WTC11 (cell line): ENCODE data around the gene SPTAN1.

ENCODE experiments used
- CREM ChIP-seq: sonication (generic); formaldehyde crosslinking; IDR thresholded peaks from 2 replicates; pipeline ENCODE4 v1.8.1; 2022; ENCODE audit warnings: mild to moderate bottlenecking, missing genetic modification reagents, moderate library complexity
- NR3C1 ChIP-seq: sonication (generic); formaldehyde crosslinking; conservative IDR thresholded peaks from 2 replicates; pipeline ENCODE4 v1.8.1; 2023; ENCODE audit warnings: low read depth, mild to moderate bottlenecking, missing genetic modification reagents
- TF ChIP-seq, protein P1 (sequence below): fragments of 200-600 bp; IDR thresholded peaks from 2 replicates; pipeline ENCODE4 v1.8.0; 2022; ENCODE audit warnings: antibody characterized with exemption

DNA sequence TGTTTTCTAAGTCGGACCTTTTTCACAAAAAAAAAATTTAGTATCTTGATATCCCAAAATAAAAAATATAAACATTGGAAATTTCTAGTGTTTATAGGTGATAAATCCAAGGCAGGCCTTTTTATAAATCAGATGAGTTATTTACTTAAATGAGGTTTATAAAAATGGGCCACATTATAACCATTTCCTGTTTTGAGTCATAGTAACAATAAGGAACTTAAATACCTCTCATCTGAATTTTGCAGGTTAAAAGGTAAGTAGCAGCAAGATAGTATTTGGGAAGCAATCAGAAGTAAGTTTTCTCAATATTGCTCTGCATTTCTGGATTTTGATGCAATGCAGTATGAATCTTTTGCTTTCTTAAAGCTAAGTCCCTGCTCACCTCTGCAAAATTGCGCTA is 3.9 kb downstream of the SPTAN1 start:
- TF ChIP-seq, protein P1, sequence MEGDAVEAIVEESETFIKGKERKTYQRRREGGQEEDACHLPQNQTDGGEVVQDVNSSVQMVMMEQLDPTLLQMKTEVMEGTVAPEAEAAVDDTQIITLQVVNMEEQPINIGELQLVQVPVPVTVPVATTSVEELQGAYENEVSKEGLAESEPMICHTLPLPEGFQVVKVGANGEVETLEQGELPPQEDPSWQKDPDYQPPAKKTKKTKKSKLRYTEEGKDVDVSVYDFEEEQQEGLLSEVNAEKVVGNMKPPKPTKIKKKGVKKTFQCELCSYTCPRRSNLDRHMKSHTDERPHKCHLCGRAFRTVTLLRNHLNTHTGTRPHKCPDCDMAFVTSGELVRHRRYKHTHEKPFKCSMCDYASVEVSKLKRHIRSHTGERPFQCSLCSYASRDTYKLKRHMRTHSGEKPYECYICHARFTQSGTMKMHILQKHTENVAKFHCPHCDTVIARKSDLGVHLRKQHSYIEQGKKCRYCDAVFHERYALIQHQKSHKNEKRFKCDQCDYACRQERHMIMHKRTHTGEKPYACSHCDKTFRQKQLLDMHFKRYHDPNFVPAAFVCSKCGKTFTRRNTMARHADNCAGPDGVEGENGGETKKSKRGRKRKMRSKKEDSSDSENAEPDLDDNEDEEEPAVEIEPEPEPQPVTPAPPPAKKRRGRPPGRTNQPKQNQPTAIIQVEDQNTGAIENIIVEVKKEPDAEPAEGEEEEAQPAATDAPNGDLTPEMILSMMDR: no peak
- TF ChIP-seq CREM (CRISPR knock-in tag) (no peak), NR3C1 (no peak)
